HG03354 (cell line): ENCODE results near the gene PIP5K1C.
"Not testable (repeated sequence)": the region's sequence is repeated elsewhere in the genome, so short reads cannot be mapped to it uniquely, and the experiment has no call there.

Source experiments
- ATAC-seq: cut with Tn5 transposase; IDR thresholded peaks from one replicate; pipeline ENCODE4 v1.9.1; 2021; ENCODE audit warnings: mild to moderate bottlenecking; ENCODE audit not compliant: unreplicated experiment, poor library complexity, severe bottlenecking

PIP5K1C gene

GRCh38 chr19:3680939-3681338 lies 19.3 kb downstream of the PIP5K1C start:
- no peak for ATAC-seq

- no peak for ATAC-seq
Measured at GRCh38 chr19:3679581-3679980, 20.7 kb downstream of the PIP5K1C start.

- no peak for ATAC-seq
Measured at GRCh38 chr19:3679138-3679537, 21.1 kb downstream of the PIP5K1C start.

GRCh38 chr19:3678188-3678587 lies 22.1 kb downstream of the PIP5K1C start:
- no peak for ATAC-seq

GRCh38 chr19:3674784-3675543 lies 25.3 kb downstream of the PIP5K1C start:
- ATAC-seq = no peak

- no peak for ATAC-seq
Measured at GRCh38 chr19:3673506-3674439, 26.5 kb downstream of the PIP5K1C start.

- ATAC-seq = no peak
Measured at GRCh38 chr19:3672993-3673392, 27.3 kb downstream of the PIP5K1C start.

- no peak for ATAC-seq
Measured at GRCh38 chr19:3672575-3672948, 27.7 kb downstream of the PIP5K1C start.

GRCh38 chr19:3671680-3672574 lies 28.3 kb downstream of the PIP5K1C start:
- no peak for ATAC-seq

- ATAC-seq = no peak
Measured at GRCh38 chr19:3670796-3671679, 29.2 kb downstream of the PIP5K1C start.

- no peak for ATAC-seq
Measured at GRCh38 chr19:3669947-3670795, 30.1 kb downstream of the PIP5K1C start.

GRCh38 chr19:3669082-3669946 lies 31.0 kb downstream of the PIP5K1C start:
- ATAC-seq = no peak

GRCh38 chr19:3668331-3669081 lies 31.8 kb downstream of the PIP5K1C start:
- ATAC-seq = no peak

- ATAC-seq = no peak
Measured at GRCh38 chr19:3667766-3668165, 32.5 kb downstream of the PIP5K1C start.

- no peak for ATAC-seq
Measured at GRCh38 chr19:3667037-3667638, 33.1 kb downstream of the PIP5K1C start.

- not testable (repeated sequence) for ATAC-seq
Measured at GRCh38 chr19:3666545-3666856, 33.8 kb downstream of the PIP5K1C start.
